HTERT RPE-1 (cell line): ENCODE results near the gene KCNN4.
"Not testable (repeated sequence)": the region's sequence is repeated elsewhere in the genome, so short reads cannot be mapped to it uniquely, and the experiment has no call there.

Source experiments
- in situ Hi-C: fragments of 300-500 bp; cut with MboI; formaldehyde crosslinking; loops from 4 replicates; pipeline ENCODE4 v1.14.3; 2020; ENCODE audit warnings: low sequenced_read_pairs

Gene KCNN4

DNA sequence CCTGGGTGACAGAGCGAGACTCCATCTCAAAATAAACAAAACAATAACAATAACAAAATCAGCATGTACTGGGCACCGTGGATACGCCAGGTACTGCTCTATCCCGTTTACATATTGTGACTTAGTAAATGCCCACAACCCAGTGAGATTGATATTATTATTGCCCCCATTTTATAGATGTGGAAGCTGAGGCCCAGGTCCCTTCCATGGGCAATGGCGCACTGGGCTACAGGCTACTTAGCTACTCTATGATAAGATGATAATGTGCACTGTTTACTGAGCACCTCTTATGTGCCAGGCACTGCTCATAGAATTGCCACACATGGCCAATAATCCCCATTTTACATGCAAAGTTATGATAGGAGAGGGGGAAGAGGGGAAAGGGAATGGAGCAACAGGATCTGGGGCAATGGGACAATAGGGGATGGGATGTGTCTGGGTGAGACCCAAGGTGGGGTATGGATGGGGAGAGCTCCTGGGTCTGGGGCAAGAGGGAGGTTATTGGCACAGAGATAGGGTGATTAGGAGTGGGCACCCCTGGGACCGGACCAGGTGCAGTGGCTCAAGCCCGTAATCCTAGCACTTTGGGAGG is 5.4 kb downstream of the KCNN4 start:
- in situ Hi-C loops: no loop called here

- in situ Hi-C loops: not testable (repeated sequence)
Observed at GRCh38 chr19:43774940-43775258, 5.9 kb downstream of the KCNN4 start.

- in situ Hi-C loops: no loop called here
Observed at GRCh38 chr19:43774103-43774939, 6.5 kb downstream of the KCNN4 start.

DNA sequence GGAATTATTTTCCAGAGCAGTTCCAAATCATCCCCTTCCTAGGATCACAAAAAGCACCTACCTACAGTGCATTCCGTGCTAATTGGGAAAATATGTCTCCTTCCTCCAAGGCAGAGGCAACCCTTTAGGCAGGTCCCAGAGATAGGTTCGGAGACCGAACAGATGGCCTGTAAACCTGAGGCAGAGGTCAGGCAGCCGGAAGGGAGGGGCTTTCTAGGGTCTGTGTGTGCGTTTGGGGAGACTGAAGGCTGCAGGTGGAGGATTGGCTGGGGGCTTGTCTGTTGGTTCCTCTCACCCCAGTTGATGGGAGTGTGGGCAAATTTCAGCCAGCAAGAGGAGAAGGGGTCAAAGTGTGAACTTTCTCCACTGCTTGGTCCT is 7.1 kb downstream of the KCNN4 start:
- in situ Hi-C loops: no loop called here

GRCh38 chr19:43769256-43769655 is 11.5 kb downstream of the KCNN4 start:
- in situ Hi-C loops: no loop called here

DNA sequence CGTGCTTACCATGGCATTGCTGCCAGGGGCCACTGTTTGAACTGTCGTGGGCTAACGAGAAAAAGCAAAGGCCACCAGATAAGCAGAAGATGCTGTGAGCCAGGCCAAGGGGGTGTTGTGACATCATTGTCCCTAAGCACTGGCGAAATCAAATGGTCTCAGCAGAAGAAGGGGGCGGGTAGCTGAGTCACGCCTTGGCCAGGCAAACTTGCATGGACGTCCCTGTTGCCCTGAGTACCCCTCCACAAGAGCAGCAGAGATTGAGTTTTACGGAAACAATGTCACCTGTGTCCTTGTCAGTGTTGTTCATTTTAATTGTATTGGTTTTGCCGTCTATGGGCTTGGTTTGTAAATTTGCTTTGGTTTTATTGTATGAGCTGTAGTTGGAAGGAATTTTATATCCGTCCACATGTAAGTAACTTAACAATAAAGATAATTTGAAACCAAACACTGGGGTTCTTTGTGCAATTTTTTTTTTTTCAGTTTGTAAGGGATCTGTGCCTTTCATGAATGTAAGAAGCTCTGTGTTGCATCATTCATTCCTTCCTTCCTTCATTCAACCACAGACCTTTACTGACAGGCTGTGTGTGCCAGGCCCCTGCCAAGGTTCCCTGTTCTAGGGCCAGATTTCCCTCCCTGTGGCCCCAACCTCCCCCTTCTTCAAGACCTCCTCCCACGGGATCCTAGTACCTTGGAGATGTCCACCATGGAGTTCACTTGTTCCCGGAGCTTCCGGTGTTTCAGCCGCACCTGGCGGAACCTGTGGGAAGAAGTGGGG is 12.3 kb downstream of the KCNN4 start:
- in situ Hi-C loops: no loop called here

DNA sequence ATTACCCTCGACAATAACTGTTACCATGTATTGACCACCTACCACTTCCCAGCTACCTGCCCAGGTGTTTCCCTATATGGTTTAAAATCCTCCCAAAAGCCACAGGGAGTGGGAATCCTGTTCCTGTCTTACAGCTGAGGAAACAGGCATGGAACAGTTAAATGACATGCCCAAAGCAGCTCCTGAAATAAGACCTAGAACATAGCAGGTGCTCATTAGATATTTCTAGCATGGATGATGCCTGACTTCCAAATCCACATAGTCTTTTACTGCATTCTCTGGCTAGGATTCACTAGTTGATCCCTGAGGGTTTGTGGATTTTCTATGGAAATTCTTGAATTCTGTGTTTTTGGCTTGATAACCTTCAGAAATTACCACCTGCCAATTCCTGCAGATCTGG is 13.0 kb downstream of the KCNN4 start:
- in situ Hi-C loops: no loop called here

DNA sequence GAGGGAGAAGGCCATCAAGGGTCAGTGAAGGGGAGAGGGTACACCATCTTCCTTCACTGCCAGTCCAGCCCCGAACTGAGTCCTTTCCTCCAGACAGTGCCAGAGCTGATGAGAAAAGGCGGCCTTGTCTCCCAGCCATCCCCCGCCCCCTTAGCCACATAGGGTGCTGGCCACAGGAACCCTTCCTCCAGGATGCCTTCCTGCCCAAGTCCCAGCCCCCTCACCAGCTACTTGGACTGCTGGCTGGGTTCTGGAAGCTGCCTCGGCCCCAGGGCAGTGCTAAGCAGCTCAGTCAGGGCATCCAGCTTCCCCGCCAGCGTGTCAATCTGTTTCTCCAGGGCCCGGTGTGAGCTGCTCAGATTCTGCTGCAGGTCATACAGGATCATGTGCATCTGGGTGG is 13.5 kb downstream of the KCNN4 start:
- in situ Hi-C loops: no loop called here

DNA sequence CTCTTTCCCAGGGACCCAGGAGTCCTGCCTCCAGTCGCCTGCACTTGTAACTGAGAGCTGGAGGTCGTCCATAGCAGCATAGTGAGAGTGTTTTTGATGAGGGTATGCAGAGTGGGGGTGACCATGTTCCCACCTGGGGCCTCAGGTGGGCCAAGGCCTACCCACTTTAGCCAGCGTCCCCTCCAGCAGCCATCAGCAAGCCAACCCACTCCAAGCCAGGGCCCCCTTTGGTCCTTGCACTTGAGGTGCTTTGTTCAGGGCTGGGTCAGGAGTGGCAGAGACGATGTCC is 14.1 kb downstream of the KCNN4 start:
- in situ Hi-C loops: no loop called here

GRCh38 chr19:43765109-43765876 is 15.5 kb downstream of the KCNN4 start:
- in situ Hi-C loops: no loop called here

DNA sequence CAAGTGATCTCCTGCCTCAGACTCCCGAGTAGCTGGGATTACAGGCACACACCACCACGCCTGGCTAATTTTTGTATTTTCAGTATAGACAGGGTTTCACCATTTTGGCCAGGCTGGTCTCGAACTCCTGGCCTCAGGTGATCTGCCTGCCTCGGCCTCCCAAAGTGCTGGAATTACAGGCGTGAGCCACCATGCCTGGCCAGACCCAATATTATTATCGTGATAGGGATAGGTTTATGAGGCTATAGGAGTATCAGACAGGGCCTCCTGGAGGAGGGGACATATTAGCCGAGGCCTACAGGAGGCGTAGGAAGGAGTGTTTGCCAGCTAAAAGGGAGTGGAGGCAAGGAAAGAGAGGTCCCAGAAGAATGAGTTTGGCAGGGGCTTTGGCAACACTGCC is 16.1 kb downstream of the KCNN4 start:
- in situ Hi-C loops: not testable (repeated sequence)

DNA sequence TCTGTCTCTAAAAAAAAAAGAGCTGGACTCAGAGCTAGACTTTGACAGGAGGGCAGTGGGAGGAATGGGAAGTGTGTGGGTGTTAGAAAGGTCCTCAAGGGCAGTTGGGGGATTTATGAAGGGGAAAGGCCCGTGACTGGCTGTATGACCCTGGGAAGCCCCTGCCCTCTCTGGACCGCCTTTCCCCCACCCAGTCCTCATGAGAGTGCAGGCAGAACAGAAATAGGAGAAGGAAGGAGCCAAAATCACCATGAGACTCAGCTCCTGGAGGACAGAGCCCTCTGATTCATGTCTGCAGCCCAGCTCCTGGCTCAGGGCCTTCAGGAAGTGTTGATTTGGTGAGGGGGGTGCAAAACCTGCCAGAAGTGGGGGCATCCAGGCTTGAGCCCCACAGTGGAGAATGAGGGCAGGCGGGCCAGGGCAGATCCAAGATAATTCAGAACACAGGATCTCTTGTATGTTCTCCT is 17.3 kb downstream of the KCNN4 start:
- in situ Hi-C loops: no loop called here

GRCh38 chr19:43762814-43763213 is 18.0 kb downstream of the KCNN4 start:
- in situ Hi-C loops: no loop called here

DNA sequence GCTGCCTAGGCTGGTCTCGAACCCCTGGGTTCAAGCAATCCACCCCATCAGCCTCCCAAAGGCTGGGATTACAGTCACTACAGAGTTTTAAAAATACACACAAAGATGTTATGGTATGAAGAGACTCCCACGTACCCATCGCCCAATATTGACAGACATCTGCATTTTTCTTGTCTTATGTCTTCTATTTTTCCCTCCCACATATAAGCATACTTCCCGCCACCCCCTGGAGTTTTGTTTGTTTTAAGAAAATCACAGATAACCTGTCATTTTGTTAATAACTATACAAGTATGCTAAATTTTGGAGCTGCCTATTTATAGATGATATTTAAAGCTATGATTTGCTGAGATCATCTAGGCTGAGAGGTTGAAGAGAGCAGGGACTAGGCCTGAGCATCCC is 19.8 kb downstream of the KCNN4 start:
- in situ Hi-C loops: no loop called here

- in situ Hi-C loops: no loop called here
Observed at GRCh38 chr19:43759515-43759914, 21.3 kb downstream of the KCNN4 start.

GRCh38 chr19:43755256-43755801 is 25.4 kb downstream of the KCNN4 start:
- in situ Hi-C loops: no loop called here

DNA sequence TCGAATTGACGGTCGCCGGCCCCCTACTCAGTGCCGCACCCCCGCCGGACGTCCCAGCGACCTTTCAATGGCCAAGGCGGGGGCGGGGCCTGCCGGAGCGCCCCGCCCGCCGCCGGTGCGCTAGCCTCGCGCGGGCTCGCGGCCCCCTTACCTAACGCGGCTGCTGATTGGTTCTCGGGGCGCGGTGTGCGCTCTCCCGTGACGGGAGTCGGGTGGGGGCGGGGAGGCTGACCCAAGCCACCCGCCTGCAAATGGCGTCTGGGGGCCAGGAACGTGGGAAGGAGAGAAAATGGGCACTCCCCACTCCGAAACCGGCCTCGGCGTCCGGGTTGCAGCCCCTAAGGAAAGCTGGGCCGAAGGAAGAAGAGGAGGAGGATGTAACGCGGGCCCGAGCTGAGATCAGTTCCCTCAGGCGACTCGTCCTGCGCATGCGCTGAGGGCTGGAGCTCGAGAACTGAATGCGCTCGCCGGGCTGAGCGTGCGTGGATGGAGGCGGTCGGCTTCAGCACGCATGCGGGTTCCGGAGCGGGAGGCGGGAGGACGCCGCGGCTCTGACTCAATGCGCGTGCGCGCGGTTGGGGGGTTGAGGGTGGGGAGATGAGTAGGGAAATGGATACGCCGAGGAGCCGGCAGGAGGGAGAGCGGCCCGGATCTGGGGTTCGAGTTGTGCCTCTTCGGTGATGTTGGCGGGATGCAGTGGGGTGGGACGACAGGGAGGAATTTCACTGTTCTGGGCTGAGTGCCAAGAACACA is 26.1 kb downstream of the KCNN4 start, which contains the start of gene SMG9:
SMG9 (minus strand) TSS at position 460 of the 753 bp plus-strand sequence. CDS start 4,221 bp downstream, outside the sequence.
- in situ Hi-C loops: no loop called here

DNA sequence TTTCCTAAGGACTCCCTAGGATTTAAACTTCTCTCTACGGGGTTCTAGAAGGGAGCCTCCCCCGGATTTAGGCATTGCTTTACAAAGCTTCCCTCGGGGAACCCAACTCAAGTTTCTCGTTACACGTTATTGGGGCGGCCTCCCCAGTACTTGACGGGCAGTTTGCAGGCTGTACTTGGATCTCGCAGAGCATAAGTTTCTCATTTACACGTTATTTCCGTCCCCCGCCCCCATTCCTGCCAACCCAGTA is 26.6 kb downstream of the KCNN4 start:
- in situ Hi-C loops: no loop called here

DNA sequence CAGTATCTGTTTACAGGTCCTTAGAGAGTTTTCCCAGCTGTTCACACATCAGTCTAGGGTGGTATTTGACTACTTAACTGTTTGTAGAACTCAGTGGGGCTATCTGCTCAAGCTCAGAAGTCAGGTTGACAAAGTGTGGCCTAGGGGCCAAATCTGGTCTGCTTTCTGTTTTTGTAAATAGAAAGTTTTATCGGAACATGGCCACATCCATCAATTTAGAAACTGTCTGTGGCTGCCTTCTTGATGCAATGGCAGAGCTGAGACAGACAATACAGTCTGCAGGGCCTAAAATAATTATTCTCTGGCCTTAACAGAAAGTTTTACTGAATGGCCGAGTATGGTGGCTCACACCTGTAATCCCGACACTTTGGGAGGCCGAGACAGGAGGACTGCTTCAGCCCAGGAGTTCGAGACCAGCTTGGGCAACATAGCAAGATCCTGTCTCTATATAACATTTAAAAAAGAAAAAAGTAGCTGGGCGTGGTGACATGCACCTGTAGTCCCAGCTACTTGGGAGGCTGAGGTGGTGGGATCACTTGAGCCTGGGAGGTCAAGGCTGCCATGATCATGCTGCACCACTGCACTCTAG is 28.4 kb downstream of the KCNN4 start:
- in situ Hi-C loops: no loop called here
